GM19043 (cell line): ENCODE data around the gene NKX2-2.

Experiments used
- ATAC-seq: cut with Tn5 transposase; IDR thresholded peaks from one replicate; pipeline ENCODE4 v1.9.1; 2021; ENCODE audit warnings: low read depth; ENCODE audit not compliant: unreplicated experiment

The NKX2-2 gene

GRCh38 chr20:21522481-21523280 is 8.8 kb upstream of the NKX2-2 start:
- ATAC-seq: no peak

GRCh38 chr20:21521596-21522480 is 8.0 kb upstream of the NKX2-2 start:
- ATAC-seq: no peak

GRCh38 chr20:21520702-21521595 is 7.1 kb upstream of the NKX2-2 start:
- ATAC-seq: no peak

- ATAC-seq: no peak
Observed at GRCh38 chr20:21519136-21519584, 5.3 kb upstream of the NKX2-2 start.

GRCh38 chr20:21518292-21518991 is 4.6 kb upstream of the NKX2-2 start:
- ATAC-seq: no peak

- ATAC-seq: no peak
Observed at GRCh38 chr20:21517566-21518277, 3.9 kb upstream of the NKX2-2 start.

- ATAC-seq: no peak
Observed at GRCh38 chr20:21516861-21517565, 3.1 kb upstream of the NKX2-2 start.

GRCh38 chr20:21516180-21516567 is 2.3 kb upstream of the NKX2-2 start:
- ATAC-seq: no peak

- no peak for ATAC-seq
Observed at GRCh38 chr20:21515300-21516179, 1.7 kb upstream of the NKX2-2 start.

- no peak for ATAC-seq
Observed at GRCh38 chr20:21514553-21515251, 838 bp upstream of the NKX2-2 start.

- no peak for ATAC-seq
Observed at GRCh38 chr20:21513181-21513663, 642 bp downstream of the NKX2-2 start.

- ATAC-seq: no peak
Observed at GRCh38 chr20:21512634-21513180, 1.2 kb downstream of the NKX2-2 start.

GRCh38 chr20:21511850-21512633 is 1.8 kb downstream of the NKX2-2 start:
- ATAC-seq: no peak

- ATAC-seq: no peak
Observed at GRCh38 chr20:21511485-21511849, 2.4 kb downstream of the NKX2-2 start.

GRCh38 chr20:21510414-21511384 is 3.2 kb downstream of the NKX2-2 start:
- no peak for ATAC-seq
